OCI-LY1 (cell line): ENCODE data around the gene CBFA2T3.

Source experiments
- EZH2 ChIP-seq: fragments of 200-600 bp; sonication (generic), shearing (Covaris generic); IDR thresholded peaks from 2 replicates; pipeline ENCODE4 v1.8.0; 2017; ENCODE audit warnings: borderline replicate concordance, mixed run types, mild to moderate bottlenecking, antibody characterized with exemption, low read length, moderate library complexity, mixed read lengths
- TF ChIP-seq, protein P1 (sequence below): fragments of 200-600 bp; sonication (generic), shearing (Covaris generic); IDR thresholded peaks from 2 replicates; pipeline ENCODE4 v1.5.1; 2017; ENCODE audit warnings: mild to moderate bottlenecking, antibody characterized with exemption, low read length, moderate library complexity, mixed read lengths

GRCh38 chr16:88974080-88974915, 2.7 kb downstream of the CBFA2T3 start:
- TF ChIP-seq, protein P1, sequence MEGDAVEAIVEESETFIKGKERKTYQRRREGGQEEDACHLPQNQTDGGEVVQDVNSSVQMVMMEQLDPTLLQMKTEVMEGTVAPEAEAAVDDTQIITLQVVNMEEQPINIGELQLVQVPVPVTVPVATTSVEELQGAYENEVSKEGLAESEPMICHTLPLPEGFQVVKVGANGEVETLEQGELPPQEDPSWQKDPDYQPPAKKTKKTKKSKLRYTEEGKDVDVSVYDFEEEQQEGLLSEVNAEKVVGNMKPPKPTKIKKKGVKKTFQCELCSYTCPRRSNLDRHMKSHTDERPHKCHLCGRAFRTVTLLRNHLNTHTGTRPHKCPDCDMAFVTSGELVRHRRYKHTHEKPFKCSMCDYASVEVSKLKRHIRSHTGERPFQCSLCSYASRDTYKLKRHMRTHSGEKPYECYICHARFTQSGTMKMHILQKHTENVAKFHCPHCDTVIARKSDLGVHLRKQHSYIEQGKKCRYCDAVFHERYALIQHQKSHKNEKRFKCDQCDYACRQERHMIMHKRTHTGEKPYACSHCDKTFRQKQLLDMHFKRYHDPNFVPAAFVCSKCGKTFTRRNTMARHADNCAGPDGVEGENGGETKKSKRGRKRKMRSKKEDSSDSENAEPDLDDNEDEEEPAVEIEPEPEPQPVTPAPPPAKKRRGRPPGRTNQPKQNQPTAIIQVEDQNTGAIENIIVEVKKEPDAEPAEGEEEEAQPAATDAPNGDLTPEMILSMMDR: no peak
- no peak for TF ChIP-seq EZH2
